ENCODE data around the gene HNRNPU. TPM values are rescaled to one million over a fixed set of nuclear protein-coding genes. Genes with fewer than 3 reads are reported as not detected.

Gene HNRNPU
- polyA plus RNA-seq, 3 donors, result 71.5 to 197 (median 143) TPM

DNA sequence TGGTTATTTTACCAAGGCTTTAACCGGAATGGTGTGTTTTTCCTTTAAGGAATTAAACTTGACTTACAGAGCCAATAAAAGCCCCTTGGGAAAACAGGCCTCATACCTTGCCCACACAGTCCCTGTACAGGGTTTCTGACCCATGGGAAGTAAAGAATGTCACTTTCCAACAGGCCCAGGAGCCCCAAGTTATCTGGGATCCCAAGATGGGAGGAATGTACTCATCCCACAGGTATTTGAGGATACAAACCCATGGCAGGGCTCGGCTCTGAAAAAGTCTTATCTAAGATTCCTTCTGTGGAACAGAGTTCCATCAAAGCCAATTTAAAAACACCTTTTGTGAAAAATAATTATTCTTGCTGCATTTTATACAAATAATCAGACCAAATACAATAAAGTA is 44.2 kb downstream of the HNRNPU start:
- Mint-ChIP-seq H3K36me3 (peaks cover 3 to 36% of the 10 kb centered on the region in 2 donors), H3K27ac (no peak overlapping the region), H3K4me3 (no peak overlapping the region), H3K27me3 (ENCODE audit: low read depth in 3 of 3) (peaks cover 0 to 5% (median 2%) of the 10 kb centered on the region in 3 donors), H3K4me1 (peaks cover 34% of the 10 kb centered on the region), H3K9me3 (peaks cover 0 to 2% (median 0%) of the 10 kb centered on the region in 7 donors)
- TF ChIP-seq, protein P1, sequence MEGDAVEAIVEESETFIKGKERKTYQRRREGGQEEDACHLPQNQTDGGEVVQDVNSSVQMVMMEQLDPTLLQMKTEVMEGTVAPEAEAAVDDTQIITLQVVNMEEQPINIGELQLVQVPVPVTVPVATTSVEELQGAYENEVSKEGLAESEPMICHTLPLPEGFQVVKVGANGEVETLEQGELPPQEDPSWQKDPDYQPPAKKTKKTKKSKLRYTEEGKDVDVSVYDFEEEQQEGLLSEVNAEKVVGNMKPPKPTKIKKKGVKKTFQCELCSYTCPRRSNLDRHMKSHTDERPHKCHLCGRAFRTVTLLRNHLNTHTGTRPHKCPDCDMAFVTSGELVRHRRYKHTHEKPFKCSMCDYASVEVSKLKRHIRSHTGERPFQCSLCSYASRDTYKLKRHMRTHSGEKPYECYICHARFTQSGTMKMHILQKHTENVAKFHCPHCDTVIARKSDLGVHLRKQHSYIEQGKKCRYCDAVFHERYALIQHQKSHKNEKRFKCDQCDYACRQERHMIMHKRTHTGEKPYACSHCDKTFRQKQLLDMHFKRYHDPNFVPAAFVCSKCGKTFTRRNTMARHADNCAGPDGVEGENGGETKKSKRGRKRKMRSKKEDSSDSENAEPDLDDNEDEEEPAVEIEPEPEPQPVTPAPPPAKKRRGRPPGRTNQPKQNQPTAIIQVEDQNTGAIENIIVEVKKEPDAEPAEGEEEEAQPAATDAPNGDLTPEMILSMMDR (IDR thresholded peaks at IDR 0.05), result no peak
- Histone ChIP-seq H3K4me3 (replicated peaks in 1 of 3; ENCODE audit: low read depth in 2 of 3, low read length in 3 of 3) (no peak overlapping the region), H3K4me1 (ENCODE audit: control insufficient read depth in 1 of 2, insufficient read depth in 2 of 2, low read length in 2 of 2) (peaks cover 19 to 23% of the 10 kb centered on the region in 2 donors), H3K9me3 (replicated peaks in 1 of 2; ENCODE audit: control insufficient read depth in 1 of 2, insufficient read depth in 1 of 2, low read length in 2 of 2) (no peaks in the 10 kb centered on the region), H4K20me1 (ENCODE audit: insufficient read depth, low read length) (peaks cover 4% of the 10 kb centered on the region), H2AFZ (ENCODE audit: insufficient read depth, low read depth, low read length, poor library complexity, severe bottlenecking) (no peak overlapping the region), H3K79me2 (ENCODE audit: insufficient read depth, low read length) (peaks cover 66% of the 10 kb centered on the region), H3K4me2 (replicated peaks; ENCODE audit: extremely low read depth, low read length, poor library complexity, severe bottlenecking) (no peak overlapping the region), H3K27ac (ENCODE audit: low read depth in 1 of 2, low read length in 2 of 2) (no peak overlapping the region), H3K9ac (ENCODE audit: insufficient read depth, low read length, poor library complexity, severe bottlenecking) (no peak overlapping the region), H3K27me3 (ENCODE audit: control insufficient read depth in 2 of 2, insufficient read depth in 2 of 2, low read length in 2 of 2) (no peaks in the 10 kb centered on the region), H3K36me3 (replicated peaks in 1 of 2; ENCODE audit: control insufficient read depth in 1 of 2, insufficient read depth in 2 of 2, low read length in 2 of 2) (peaks cover 7 to 24% of the 10 kb centered on the region in 2 donors)
- WGBS (ENCODE audit: insufficient coverage), result no CpG with 5 or more reads among the region's 2 CpGs
- intact Hi-C loops (cut with micrococcal nuclease), result no loop called here
- no peak for DNase-seq

DNA sequence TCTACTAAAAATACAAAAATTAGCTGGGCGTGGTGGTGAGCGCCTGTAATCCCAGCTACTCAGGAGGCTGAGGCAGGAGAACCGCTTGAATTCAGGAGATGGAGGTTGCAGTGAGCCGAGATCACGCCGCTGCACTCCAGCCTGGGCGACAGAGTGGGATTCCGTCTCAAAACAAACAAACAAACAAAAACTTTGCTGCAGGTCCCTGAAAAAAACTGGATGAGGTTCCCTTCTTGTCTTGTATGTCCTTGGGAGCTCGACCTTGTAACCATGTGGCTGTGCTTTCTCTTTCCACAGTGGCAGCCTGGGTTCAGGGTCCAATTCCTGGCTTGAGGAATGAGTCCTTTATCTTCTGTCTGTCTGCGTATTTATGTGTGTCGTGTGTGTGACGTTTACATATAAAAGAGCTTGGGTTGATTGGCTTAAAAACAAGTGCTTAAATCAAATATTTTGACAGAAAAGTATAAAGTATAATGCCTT is 46.9 kb downstream of the HNRNPU start:
- Mint-ChIP-seq H3K27ac (peak overlapping the region; percentile 94 to 98 (median 97)), H3K36me3 (peaks cover 2 to 19% of the 10 kb centered on the region in 2 donors), H3K9me3 (peaks cover 0 to 2% (median 0%) of the 10 kb centered on the region in 7 donors), H3K4me1 (peaks cover 37% of the 10 kb centered on the region), H3K27me3 (ENCODE audit: low read depth in 3 of 3) (peaks cover 0 to 2% (median 2%) of the 10 kb centered on the region in 3 donors), H3K4me3 (peak overlapping the region; percentile 84 to 93)
- WGBS (ENCODE audit: insufficient coverage), result 90% methylated on average over 4 of the region's 12 CpGs
- H3K36me3 ChIP-seq (replicated peaks in 1 of 2; ENCODE audit: control insufficient read depth in 1 of 2, insufficient read depth in 2 of 2, low read length in 2 of 2), result peaks cover 0 to 6% of the 10 kb centered on the region in 2 donors
- H3K4me2 ChIP-seq (replicated peaks; ENCODE audit: extremely low read depth, low read length, poor library complexity, severe bottlenecking), result peak overlapping the region; percentile 81
- H3K9me3 ChIP-seq (replicated peaks in 1 of 2; ENCODE audit: control insufficient read depth in 1 of 2, insufficient read depth in 1 of 2, low read length in 2 of 2), result no peaks in the 10 kb centered on the region
- H3K4me3 ChIP-seq (replicated peaks in 1 of 3; ENCODE audit: low read depth in 2 of 3, low read length in 3 of 3), result peak overlapping the region in 1 of 3 experiments; percentile 83
- DNase-seq, result no peak
- no peaks in the 10 kb centered on the region for H3K27me3 ChIP-seq (ENCODE audit: control insufficient read depth in 2 of 2, insufficient read depth in 2 of 2, low read length in 2 of 2)
- peak overlapping the region; percentile 87 to 100 for H3K27ac ChIP-seq (ENCODE audit: low read depth in 1 of 2, low read length in 2 of 2)
- no peak overlapping the region for H2AFZ ChIP-seq (ENCODE audit: insufficient read depth, low read depth, low read length, poor library complexity, severe bottlenecking)
- TF ChIP-seq, protein P1 (IDR thresholded peaks at IDR 0.05), result no peak
- H3K79me2 ChIP-seq (ENCODE audit: insufficient read depth, low read length), result peaks cover 59% of the 10 kb centered on the region
- peaks cover 4% of the 10 kb centered on the region for H4K20me1 ChIP-seq (ENCODE audit: insufficient read depth, low read length)
- intact Hi-C loops (cut with micrococcal nuclease), result loop anchor here in 1 of 2 donors (2.0 kb wide), 1 partner anchor 13 kb away; no protein-coding TSS in a partner anchor
- peaks cover 19 to 26% of the 10 kb centered on the region in 2 donors for H3K4me1 ChIP-seq (ENCODE audit: control insufficient read depth in 1 of 2, insufficient read depth in 2 of 2, low read length in 2 of 2)
- peak overlapping the region; percentile 96 for H3K9ac ChIP-seq (ENCODE audit: insufficient read depth, low read length, poor library complexity, severe bottlenecking)

All from CD14-positive monocyte (primary cell).